Mucosa of descending colon (tissue), 3 donors: ENCODE measurements around the gene MOCS3. TPM values are rescaled to one million over a fixed set of nuclear protein-coding genes. Genes with fewer than 3 reads are reported as not detected.

Source experiments
- ATAC-seq: fragments of 200-7000 bp; cut with Tn5 transposase; one replicate; pipeline ENCODE4 v1.9.1; 2020; ENCODE audit warnings: mild to moderate bottlenecking, moderate library complexity
- DNase-seq, 3 donors: peaks; one replicate each; pipeline ENCODE4 v3.0.0-alpha.2; 2020
- H3K36me3 ChIP-seq: fragments of 200-600 bp; one replicate; pipeline ENCODE4 v1.8.0; 2021; ENCODE audit warnings: low read depth, mild to moderate bottlenecking
- H3K4me1 ChIP-seq: fragments of 200-600 bp; one replicate; pipeline ENCODE4 v1.8.0; 2021; ENCODE audit warnings: low read depth, mild to moderate bottlenecking
- H3K4me3 ChIP-seq: fragments of 200-600 bp; one replicate; pipeline ENCODE4 v1.8.0; 2021; ENCODE audit warnings: mild to moderate bottlenecking
- H3K9me3 ChIP-seq: fragments of 200-600 bp; one replicate; pipeline ENCODE4 v1.8.0; 2021; ENCODE audit warnings: mild to moderate bottlenecking
- CTCF ChIP-seq: fragments of 200-600 bp; IDR thresholded peaks from one replicate; pipeline ENCODE4 v1.8.0; 2022; ENCODE audit warnings: antibody characterized with exemption, mild to moderate bottlenecking
- intact Hi-C, 2 donors: fragments of 100-400 bp; cut with DNase I in 1 of 2; cut with micrococcal nuclease in 1 of 2; formaldehyde crosslinking; loops; one replicate each; pipeline versions ENCODE4 v1.11.0 to v1.11.1; 2022; cut with DNase I, micrococcal nuclease
- total RNA-seq, 3 donors: library from RNA; stranded (reverse); fragmentation: NEBNext Ultra II Directional in 2 of 3; extraction: Animal tissue kit (Norgen Biotek cat#: 25700) in 2 of 3; gene quantifications; one replicate each; pipeline versions ENCODE4 v1.2.1 to v1.2.4, GENCODE V29; 2021 to 2023
- donor health status: DM: no; HTN: no; CAD: no; lungs with moderate emphysema.
- donor health status: DM: no; HTN: no; CAD: no.
- donor health status: DM: no; HTN: yes; CAD: no.

The MOCS3 gene
- total RNA-seq, 3 donors from 2014 or later = 4.0 to 4.4 (median 4.4) TPM

GRCh38 chr20:50933589-50933988 lies 25.0 kb upstream of the MOCS3 start:
- no peak for TF ChIP-seq CTCF
- intact Hi-C loops = no loop called here
- H3K36me3 ChIP-seq = no peaks in the 10 kb centered on the region

DNA sequence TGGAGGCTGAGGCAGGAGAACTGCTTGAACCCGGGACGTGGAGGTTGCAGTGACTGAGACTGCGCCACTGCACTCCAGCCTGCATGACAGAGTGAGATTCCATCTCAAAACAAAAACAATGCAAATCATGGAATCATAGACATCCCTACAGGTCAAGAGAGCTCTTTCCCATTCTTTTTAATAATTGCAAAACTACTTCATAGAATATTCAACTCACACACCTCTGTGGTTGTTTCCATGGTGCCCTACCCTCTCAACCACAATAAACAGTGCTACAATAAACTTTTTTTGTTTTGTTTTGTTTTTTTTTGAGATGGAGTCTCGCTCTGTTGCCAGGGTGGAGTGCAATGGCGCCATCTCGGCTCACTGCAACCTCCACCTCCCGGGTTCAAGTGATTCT lies 15.5 kb upstream of the MOCS3 start:
- TF ChIP-seq CTCF = no peak
- no peaks in the 10 kb centered on the region for H3K4me1 ChIP-seq
- no peak for ATAC-seq
- no peak for DNase-seq
- no peaks in the 10 kb centered on the region for H3K9me3 ChIP-seq
- H3K36me3 ChIP-seq = no peaks in the 10 kb centered on the region
- intact Hi-C loops = no loop called here
- no peak overlapping the region for H3K4me3 ChIP-seq

More at GRCh38 chr20:50933589-50933988, 25.0 kb upstream of the MOCS3 start:
- DNase-seq = no peak
- Histone ChIP-seq H3K4me3 (no peak overlapping the region), H3K4me1 (peaks cover 11% of the 10 kb centered on the region), H3K9me3 (no peaks in the 10 kb centered on the region)
- ATAC-seq = no peak

- ATAC-seq (no peak), DNase-seq (no peak)
- TF ChIP-seq CTCF = no peak
- Histone ChIP-seq H3K36me3 (no peaks in the 10 kb centered on the region), H3K4me3 (no peak overlapping the region), H3K4me1 (no peaks in the 10 kb centered on the region), H3K9me3 (no peaks in the 10 kb centered on the region)
- intact Hi-C loops = no loop called here
Measured at GRCh38 chr20:50948132-50948785, 10.4 kb upstream of the MOCS3 start.

GRCh38 chr20:50953196-50953595 lies 5.4 kb upstream of the MOCS3 start:
- no peaks in the 10 kb centered on the region for H3K36me3 ChIP-seq
- intact Hi-C loops = no loop called here
- no peak for TF ChIP-seq CTCF
- H3K4me1 ChIP-seq = peaks cover 14% of the 10 kb centered on the region
- no peak overlapping the region for H3K4me3 ChIP-seq
- ATAC-seq (no peak), DNase-seq (no peak)
- no peaks in the 10 kb centered on the region for H3K9me3 ChIP-seq

DNA sequence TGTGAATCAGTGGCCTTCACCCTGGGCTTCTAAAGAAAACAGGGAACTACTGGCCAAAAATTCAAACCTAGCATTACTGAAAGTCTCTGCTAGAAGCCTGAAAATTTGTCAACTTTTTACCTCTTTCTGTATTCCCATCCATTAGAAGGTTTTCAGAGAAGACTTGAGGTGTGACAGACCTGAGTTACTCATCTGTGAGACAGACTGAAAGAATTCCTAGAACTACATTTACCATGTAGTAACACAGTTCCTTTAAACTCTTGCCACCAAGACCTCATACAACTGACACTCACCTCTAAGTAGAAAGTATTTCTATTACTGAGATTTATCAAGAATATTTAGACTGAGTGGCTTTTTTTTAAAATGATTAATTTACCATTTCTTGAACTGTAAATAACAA lies 4.8 kb upstream of the MOCS3 start:
- intact Hi-C loops = no loop called here
- TF ChIP-seq CTCF = no peak
- Histone ChIP-seq H3K9me3 (no peaks in the 10 kb centered on the region), H3K36me3 (no peaks in the 10 kb centered on the region), H3K4me1 (peaks cover 14% of the 10 kb centered on the region), H3K4me3 (no peak overlapping the region)
- DNase-seq (no peak), ATAC-seq (no peak)

DNA sequence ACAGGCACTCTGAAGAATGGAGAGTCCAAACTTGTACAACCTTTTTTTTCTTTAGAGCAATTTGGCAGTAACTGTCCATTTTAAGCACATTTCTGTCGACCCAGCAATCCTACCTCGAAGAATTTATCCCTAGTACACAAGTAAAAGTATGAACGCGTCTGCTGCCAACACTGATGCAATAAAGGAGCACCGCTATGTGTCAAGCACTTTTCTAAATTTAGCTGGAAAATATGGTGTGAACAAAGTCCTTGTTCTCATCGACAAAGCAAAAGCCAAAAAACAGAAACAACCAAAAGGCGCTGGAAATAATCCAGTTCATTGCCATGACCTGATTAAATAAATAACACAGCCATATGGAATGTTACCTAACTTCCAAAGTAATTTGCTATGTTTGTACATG lies 1.3 kb upstream of the MOCS3 start:
- H3K36me3 ChIP-seq = no peaks in the 10 kb centered on the region
- H3K4me1 ChIP-seq = peaks cover 22% of the 10 kb centered on the region
- no peak for TF ChIP-seq CTCF
- intact Hi-C loops = no loop called here
- H3K4me3 ChIP-seq = peak overlapping the region; percentile 90
- H3K9me3 ChIP-seq = no peaks in the 10 kb centered on the region
- ATAC-seq = no peak
- no peak for DNase-seq
